Skin of body (tissue), 2 donors: ENCODE results near the gene ZNF264. TPM values are rescaled to one million over a fixed set of nuclear protein-coding genes. Genes with fewer than 3 reads are reported as not detected.
"Not testable (repeated sequence)": the region's sequence is repeated elsewhere in the genome, so short reads cannot be mapped to it uniquely, and the experiment has no call there.

Experiments used
- DNase-seq: peaks from one replicate; lab custom pipeline; 2025; lab: John Stamatoyannopoulos, UW
- total RNA-seq: library from RNA; depleted of rRNA; stranded (reverse); fragments of >200 nt; gene quantifications from one replicate; pipeline ENCODE4 v1.2.3, GENCODE V29; 2014

Gene ZNF264
- total RNA-seq, result 21.5 TPM

GRCh38 chr19:57191141-57192076, at the start of gene ZNF264:
Gene ZNF264, plus strand, starts transcription at chr19:57191500. Its CDS starts 414 bp downstream, at chr19:57191914.
- peak; percentile 88 for DNase-seq

- DNase-seq, result no peak
These were observed 49.6 kb upstream of the ZNF264 start for GRCh38 chr19:57141699-57142098.

- DNase-seq, result no peak
These were observed 38.4 kb upstream of the ZNF264 start for GRCh38 chr19:57152921-57153320.

GRCh38 chr19:57161985-57162539, 29.2 kb upstream of the ZNF264 start:
- DNase-seq, result no peak

GRCh38 chr19:57165846-57166245, 25.5 kb upstream of the ZNF264 start:
- DNase-seq, result no peak

GRCh38 chr19:57167385-57167784, 23.9 kb upstream of the ZNF264 start, which contains the start of gene DUXA:
Gene DUXA, minus strand, starts transcription at chr19:57167485. Its CDS starts 42 bp downstream, at chr19:57167443.
- no peak for DNase-seq

GRCh38 chr19:57171551-57172081, 19.7 kb upstream of the ZNF264 start:
- no peak for DNase-seq

GRCh38 chr19:57190301-57190700, 999 bp upstream of the ZNF264 start:
- DNase-seq, result no peak

- DNase-seq, result no peak
These were observed 749 bp downstream of the ZNF264 start for GRCh38 chr19:57192077-57192420.

GRCh38 chr19:57192993-57193392, 1.7 kb downstream of the ZNF264 start:
- DNase-seq, result no peak

GRCh38 chr19:57197874-57198273, 6.6 kb downstream of the ZNF264 start:
- not testable (repeated sequence) for DNase-seq

- DNase-seq, result no peak
These were observed 10.9 kb downstream of the ZNF264 start for GRCh38 chr19:57202160-57202559.

GRCh38 chr19:57210381-57210780, 19.1 kb downstream of the ZNF264 start:
- no peak for DNase-seq

GRCh38 chr19:57212109-57212508, 20.8 kb downstream of the ZNF264 start:
- no peak for DNase-seq

- no peak for DNase-seq
These were observed 36.2 kb downstream of the ZNF264 start for GRCh38 chr19:57227502-57227901.

GRCh38 chr19:57231686-57232085, 40.4 kb downstream of the ZNF264 start:
- DNase-seq, result no peak

- no peak for DNase-seq
These were observed 41.9 kb downstream of the ZNF264 start for GRCh38 chr19:57233207-57233606.

GRCh38 chr19:57239982-57240310, 48.6 kb downstream of the ZNF264 start:
- DNase-seq, result no peak

GRCh38 chr19:57240311-57241090, 49.2 kb downstream of the ZNF264 start, which contains the start of gene ZNF805:
Gene ZNF805, plus strand, starts transcription at chr19:57240632. Its CDS starts 260 bp downstream, at chr19:57240892.
- peak; percentile 95 for DNase-seq

- DNase-seq, result peak; percentile 12
These were observed 49.9 kb downstream of the ZNF264 start for GRCh38 chr19:57241176-57241575.

GRCh38 chr19:57242821-57243220, 51.5 kb downstream of the ZNF264 start:
- DNase-seq, result no peak

- DNase-seq, result no peak
These were observed 53.2 kb downstream of the ZNF264 start for GRCh38 chr19:57244513-57244912.
